HG03558 (cell line): ENCODE results near the gene FHOD3.

Source experiments
- ATAC-seq: cut with Tn5 transposase; IDR thresholded peaks from one replicate; pipeline ENCODE4 v1.9.1; 2021; ENCODE audit warnings: moderate number of reproducible peaks; ENCODE audit not compliant: unreplicated experiment; ENCODE audit errors: extremely low read depth

The FHOD3 gene

GRCh38 chr18:36297417-36298125 is at the start of gene FHOD3:
Gene FHOD3, plus strand, starts transcription at chr18:36297713. Its CDS starts 123 bp downstream, at chr18:36297836.
- ATAC-seq, result no peak

DNA sequence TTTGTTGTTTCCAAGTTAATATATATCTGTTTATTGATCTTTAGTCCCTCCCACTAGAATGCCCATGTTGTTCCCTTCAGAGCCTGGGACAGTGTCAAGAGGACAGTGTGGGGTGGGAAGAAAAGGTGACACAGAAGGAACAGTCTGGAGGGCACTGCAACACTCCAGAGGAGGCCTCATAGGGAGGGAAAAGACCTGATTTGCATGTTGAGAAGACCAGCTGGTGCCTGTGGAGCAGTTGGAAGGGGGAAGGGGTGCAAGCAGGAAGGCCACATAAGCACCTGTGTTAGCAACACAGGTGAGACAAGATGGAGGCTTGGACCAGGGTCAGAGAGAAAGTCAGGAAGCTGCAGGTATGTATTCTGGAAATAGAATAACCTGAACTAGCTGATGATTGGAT is 48.1 kb upstream of the FHOD3 start:
- no peak for ATAC-seq

GRCh38 chr18:36250827-36251226 is 46.7 kb upstream of the FHOD3 start:
- no peak for ATAC-seq

- ATAC-seq, result no peak
These were observed 42.3 kb upstream of the FHOD3 start for GRCh38 chr18:36255072-36255698.

GRCh38 chr18:36256094-36256493 is 41.4 kb upstream of the FHOD3 start:
- ATAC-seq, result no peak

- no peak for ATAC-seq
These were observed 34.5 kb upstream of the FHOD3 start for GRCh38 chr18:36262971-36263370.

- ATAC-seq, result no peak
These were observed 33.2 kb upstream of the FHOD3 start for GRCh38 chr18:36264283-36264682.

GRCh38 chr18:36265015-36265414 is 32.5 kb upstream of the FHOD3 start:
- no peak for ATAC-seq

GRCh38 chr18:36269157-36269556 is 28.4 kb upstream of the FHOD3 start:
- no peak for ATAC-seq

- no peak for ATAC-seq
These were observed 26.4 kb upstream of the FHOD3 start for GRCh38 chr18:36271153-36271552.

DNA sequence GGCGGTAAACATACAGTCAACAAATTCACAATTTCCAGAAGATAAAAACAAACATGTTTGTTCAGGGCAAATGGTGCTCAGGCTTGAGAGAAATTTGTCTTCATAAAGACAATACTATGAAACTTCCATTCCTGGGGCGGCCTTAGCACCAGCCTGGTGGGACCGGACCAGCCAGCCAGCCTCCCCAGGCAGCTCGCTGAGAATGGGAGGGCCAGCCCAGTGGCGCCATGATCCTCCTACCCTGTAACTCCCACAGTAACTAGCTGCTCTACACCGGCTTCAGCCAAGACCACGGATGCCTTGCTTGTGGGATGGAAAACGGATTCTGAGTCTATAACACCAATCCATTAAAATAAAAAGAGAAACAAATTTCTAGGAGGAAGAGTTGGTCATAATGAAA is 24.2 kb upstream of the FHOD3 start:
- no peak for ATAC-seq

DNA sequence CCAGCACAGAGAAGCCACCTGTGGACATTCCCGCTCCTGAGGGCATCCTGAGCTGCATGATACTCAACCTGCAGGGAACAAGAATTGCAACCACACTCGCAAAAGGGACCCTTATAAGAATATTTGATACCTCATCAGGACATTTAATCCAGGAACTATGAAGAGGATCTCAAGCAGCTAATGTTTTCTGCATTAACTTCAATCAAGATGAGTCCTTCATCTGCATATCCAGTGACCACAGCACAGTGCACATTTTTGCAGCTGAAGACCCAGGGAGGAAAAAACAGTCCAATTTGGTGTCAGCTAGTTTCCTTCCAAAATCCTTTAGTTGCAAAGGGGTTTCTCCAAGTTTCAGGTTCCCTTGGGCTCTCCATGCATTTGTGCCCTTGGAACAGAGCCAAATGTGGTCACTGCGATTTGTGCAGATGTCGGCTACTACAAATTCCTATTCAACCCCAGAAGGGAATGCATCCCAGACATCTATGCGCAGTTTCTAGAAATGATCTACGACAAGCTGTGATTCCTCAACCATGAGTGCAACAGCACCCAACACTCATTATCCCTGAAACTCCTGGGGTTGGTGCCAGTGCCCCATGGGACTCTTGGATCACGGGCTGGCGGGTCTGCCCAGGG is 23.3 kb upstream of the FHOD3 start:
- ATAC-seq, result no peak

GRCh38 chr18:36275561-36275960 is 22.0 kb upstream of the FHOD3 start:
- no peak for ATAC-seq

- no peak for ATAC-seq
These were observed 18.5 kb upstream of the FHOD3 start for GRCh38 chr18:36279001-36279400.

DNA sequence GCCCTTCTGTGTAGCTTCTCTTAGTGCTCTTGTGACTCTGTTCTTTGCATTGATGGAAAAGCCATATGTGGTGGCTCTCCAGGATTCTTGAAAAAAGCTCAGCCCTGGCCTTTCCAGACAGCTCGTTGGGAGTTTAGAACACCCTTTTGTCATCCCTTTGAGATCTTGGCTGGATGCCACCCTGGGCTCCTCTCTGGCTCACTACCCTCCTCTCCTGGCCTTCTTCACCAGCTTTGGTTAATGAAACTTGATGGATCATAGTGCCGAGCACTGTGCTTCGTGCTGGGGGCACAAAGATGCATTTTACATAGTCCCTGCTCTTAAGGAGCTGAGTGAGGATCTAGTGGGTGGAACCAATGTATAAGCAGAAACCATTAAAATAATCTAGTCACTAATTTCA is 15.6 kb upstream of the FHOD3 start:
- no peak for ATAC-seq

- no peak for ATAC-seq
These were observed 14.1 kb upstream of the FHOD3 start for GRCh38 chr18:36283448-36283847.

GRCh38 chr18:36284268-36284667 is 13.2 kb upstream of the FHOD3 start:
- ATAC-seq, result no peak

DNA sequence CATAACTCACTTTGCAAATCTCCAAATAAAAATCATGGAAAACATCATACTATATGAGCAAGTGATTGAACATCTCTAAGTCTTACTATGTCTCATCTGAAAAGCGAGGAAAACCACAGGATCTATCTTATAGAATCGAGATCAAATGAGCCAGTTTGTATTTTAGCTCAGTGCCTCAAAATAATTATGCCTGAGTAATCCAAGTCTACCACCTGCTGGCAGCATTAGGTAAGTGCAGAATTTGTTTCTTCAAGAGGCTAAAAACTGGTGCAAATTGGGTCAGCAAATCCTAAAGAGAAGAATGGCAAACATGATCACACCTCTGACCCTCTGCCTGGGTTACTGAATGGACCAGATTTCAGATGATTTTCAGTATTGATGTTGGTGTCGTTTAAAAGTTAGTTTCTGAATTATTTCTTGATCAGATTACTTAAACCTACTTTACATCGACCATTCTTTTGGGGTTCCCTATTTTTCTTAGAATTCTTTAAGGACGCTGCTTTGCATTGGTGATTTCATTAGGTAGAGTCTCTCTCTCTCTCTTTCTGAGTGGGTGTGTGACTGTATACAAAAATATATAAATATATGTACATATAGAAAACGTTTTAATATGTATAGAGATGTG is 12.7 kb upstream of the FHOD3 start:
- no peak for ATAC-seq

GRCh38 chr18:36287653-36288052 is 9.9 kb upstream of the FHOD3 start:
- ATAC-seq, result no peak

DNA sequence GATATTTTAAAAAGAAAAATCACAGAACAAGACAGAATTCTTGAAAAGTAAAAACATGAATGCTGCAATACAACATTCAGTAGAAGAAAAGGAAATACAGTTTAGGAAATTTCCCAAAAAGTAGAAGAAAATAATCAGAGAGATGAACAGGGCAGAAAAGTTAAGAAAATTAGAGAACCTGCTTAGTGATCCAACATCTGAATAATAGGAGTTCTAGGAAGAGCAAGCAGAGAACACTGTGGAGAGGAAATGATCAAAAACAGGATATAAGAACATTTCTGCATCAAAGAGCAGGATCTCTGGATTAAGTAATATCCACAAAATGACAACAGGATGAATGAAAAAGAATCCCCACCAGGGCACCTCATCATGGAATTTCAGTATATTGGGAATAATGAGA is 8.8 kb upstream of the FHOD3 start:
- no peak for ATAC-seq

DNA sequence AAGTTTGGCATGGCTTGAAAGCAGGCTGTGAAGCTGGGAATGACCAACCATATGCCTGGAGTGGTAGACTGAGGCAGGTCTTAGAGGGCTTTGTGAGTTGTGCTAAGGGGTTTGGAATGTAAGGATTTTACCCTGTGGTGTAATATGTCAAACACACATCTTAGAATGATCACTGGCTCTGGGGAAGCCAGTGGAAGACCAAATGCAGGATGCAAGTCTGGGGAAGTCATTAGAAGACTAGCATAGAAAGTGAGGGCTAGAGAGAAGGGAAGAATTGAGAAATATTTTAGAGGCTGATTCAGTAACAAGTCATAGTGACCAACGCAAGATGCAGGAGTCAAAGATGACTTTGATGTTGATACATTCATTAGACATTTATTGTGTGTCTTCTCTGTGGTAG is 3.5 kb upstream of the FHOD3 start:
- no peak for ATAC-seq
